ENCODE measurements around the gene EPB41L5. TPM values are rescaled to one million over a fixed set of nuclear protein-coding genes. Genes with fewer than 3 reads are reported as not detected.
"Not testable (repeated sequence)": the region's sequence is repeated elsewhere in the genome, so short reads cannot be mapped to it uniquely, and the experiment has no call there.

Gene EPB41L5
- total and polyA plus RNA-seq, 10 donors: 0.97 to 10.5 (median 8.5) TPM

- Histone ChIP-seq H3K9me3 (no peaks in the 10 kb centered on the region), H3K4me3 (no peak overlapping the region), H3K4me1 (no peaks in the 10 kb centered on the region), H3K27me3 (replicated peaks in 1 of 7) (no peaks in the 10 kb centered on the region), H3K36me3 (no peaks in the 10 kb centered on the region), H3K27ac (no peak overlapping the region)
- no peak for DNase-seq
- intact Hi-C loops (cut with DNase I; ENCODE audit: low total_unique reads): no loop called here
- TF ChIP-seq POLR2AphosphoS5 (IDR thresholded peaks at IDR 0.05) (no peak), POLR2A (IDR thresholded peaks at IDR 0.05) (no peak)
- TF ChIP-seq, protein P1, sequence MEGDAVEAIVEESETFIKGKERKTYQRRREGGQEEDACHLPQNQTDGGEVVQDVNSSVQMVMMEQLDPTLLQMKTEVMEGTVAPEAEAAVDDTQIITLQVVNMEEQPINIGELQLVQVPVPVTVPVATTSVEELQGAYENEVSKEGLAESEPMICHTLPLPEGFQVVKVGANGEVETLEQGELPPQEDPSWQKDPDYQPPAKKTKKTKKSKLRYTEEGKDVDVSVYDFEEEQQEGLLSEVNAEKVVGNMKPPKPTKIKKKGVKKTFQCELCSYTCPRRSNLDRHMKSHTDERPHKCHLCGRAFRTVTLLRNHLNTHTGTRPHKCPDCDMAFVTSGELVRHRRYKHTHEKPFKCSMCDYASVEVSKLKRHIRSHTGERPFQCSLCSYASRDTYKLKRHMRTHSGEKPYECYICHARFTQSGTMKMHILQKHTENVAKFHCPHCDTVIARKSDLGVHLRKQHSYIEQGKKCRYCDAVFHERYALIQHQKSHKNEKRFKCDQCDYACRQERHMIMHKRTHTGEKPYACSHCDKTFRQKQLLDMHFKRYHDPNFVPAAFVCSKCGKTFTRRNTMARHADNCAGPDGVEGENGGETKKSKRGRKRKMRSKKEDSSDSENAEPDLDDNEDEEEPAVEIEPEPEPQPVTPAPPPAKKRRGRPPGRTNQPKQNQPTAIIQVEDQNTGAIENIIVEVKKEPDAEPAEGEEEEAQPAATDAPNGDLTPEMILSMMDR (IDR thresholded peaks at IDR 0.05 in 8 of 11, conservative IDR thresholded peaks at IDR 0.05 in 3 of 11): no peak
- 79 to 90% (median 81%) methylated on average over 4 of the region's 4 CpGs for WGBS, 5 donors
These were observed 25.2 kb downstream of the EPB41L5 start for GRCh38 chr2:120037995-120038541.

- Histone ChIP-seq H3K9me3 (peaks cover 0 to 20% (median 13%) of the 10 kb centered on the region in 8 donors), H3K4me1 (peaks cover 0 to 10% (median 5%) of the 10 kb centered on the region in 6 donors), H3K27me3 (replicated peaks in 1 of 7) (no peaks in the 10 kb centered on the region), H3K36me3 (peaks cover 0 to 10% (median 0%) of the 10 kb centered on the region in 6 donors), H3K27ac (no peak overlapping the region), H3K4me3 (no peak overlapping the region)
- intact Hi-C loops (cut with DNase I; ENCODE audit: low total_unique reads): no loop called here
- DNase-seq: no peak
- WGBS, 5 donors: 57 to 72% (median 66%) methylated on average over 1 of the region's 1 CpG
- TF ChIP-seq POLR2AphosphoS5 (IDR thresholded peaks at IDR 0.05): no peak
- TF ChIP-seq POLR2A (IDR thresholded peaks at IDR 0.05): no peak
These were observed 29.5 kb downstream of the EPB41L5 start for GRCh38 chr2:120042359-120042758.

- peaks cover 0 to 26% (median 17%) of the 10 kb centered on the region in 8 donors for H3K9me3 ChIP-seq
- no peak for DNase-seq
- no peak overlapping the region for H3K4me3 ChIP-seq
- H3K36me3 ChIP-seq: peaks cover 0 to 10% (median 0%) of the 10 kb centered on the region in 6 donors
- peak overlapping the region in 1 of 8 donors; percentile 28 for H3K27ac ChIP-seq
- intact Hi-C loops (cut with DNase I; ENCODE audit: low total_unique reads): no loop called here
- TF ChIP-seq POLR2A (IDR thresholded peaks at IDR 0.05) (no peak), POLR2AphosphoS5 (IDR thresholded peaks at IDR 0.05) (no peak)
- TF ChIP-seq, protein P1 (IDR thresholded peaks at IDR 0.05 in 8 of 11, conservative IDR thresholded peaks at IDR 0.05 in 3 of 11): no peak
- H3K4me1 ChIP-seq: peaks cover 0 to 10% (median 5%) of the 10 kb centered on the region in 6 donors
- H3K27me3 ChIP-seq (replicated peaks in 1 of 7): no peaks in the 10 kb centered on the region
These were observed 31.5 kb downstream of the EPB41L5 start for GRCh38 chr2:120044336-120044735.

- Histone ChIP-seq H3K4me1 (peaks cover 0 to 10% (median 5%) of the 10 kb centered on the region in 6 donors), H3K36me3 (peaks cover 0 to 11% (median 0%) of the 10 kb centered on the region in 6 donors), H3K9me3 (peaks cover 0 to 31% (median 23%) of the 10 kb centered on the region in 8 donors)
- DNase-seq; H3K27ac ChIP-seq; H3K4me3 ChIP-seq; intact Hi-C loops (cut with DNase I; ENCODE audit: low total_unique reads); H3K27me3 ChIP-seq (replicated peaks in 1 of 7): not testable (repeated sequence)
- 93 to 96% (median 96%) methylated on average over 4 of the region's 4 CpGs for whole genome bisulfite sequencing, 5 donors
These were observed 32.9 kb downstream of the EPB41L5 start for GRCh38 chr2:120045775-120046174.

GRCh38 chr2:120046252-120046651 lies 33.4 kb downstream of the EPB41L5 start:
- H3K27me3 ChIP-seq (replicated peaks in 1 of 7); H3K27ac ChIP-seq; H3K4me3 ChIP-seq; DNase-seq; intact Hi-C loops (cut with DNase I; ENCODE audit: low total_unique reads): not testable (repeated sequence)
- Histone ChIP-seq H3K9me3 (peaks cover 0 to 36% (median 28%) of the 10 kb centered on the region in 8 donors), H3K4me1 (peaks cover 0 to 10% (median 5%) of the 10 kb centered on the region in 6 donors), H3K36me3 (peaks cover 0 to 16% (median 0%) of the 10 kb centered on the region in 6 donors)
- 87 to 98% (median 93%) methylated on average over 2 of the region's 2 CpGs for WGBS, 5 donors

Data from spleen (tissue), 11 donors.